SK-N-SH treated with all-trans-retinoic acid at 6 μM for 48 hours (cell line): ENCODE data around the gene RFNG.

Source experiments
- ATAC-seq: fragments of 200-7000 bp; cut with Tn5 transposase; 3 replicates; pipeline ENCODE4 v1.9.1; 2020; ENCODE audit warnings: mild to moderate bottlenecking, moderate library complexity
- ARNTL ChIP-seq: fragments of 450-650 bp; formaldehyde crosslinking; IDR thresholded peaks from 2 replicates; pipeline ENCODE4 v1.5.0; 2020; ENCODE audit warnings: low read depth, mild to moderate bottlenecking, moderate library complexity, borderline replicate concordance
- BACH2 ChIP-seq: fragments of 250-450 bp; sonication (Bioruptor Pico); IDR thresholded peaks from 2 replicates; pipeline ENCODE4 v1.9.0; 2021; ENCODE audit warnings: mild to moderate bottlenecking, borderline replicate concordance
- CSDC2 ChIP-seq: fragments of 250-450 bp; sonication (Bioruptor Pico); IDR thresholded peaks from 2 replicates; pipeline ENCODE4 v1.5.0; 2020; ENCODE audit warnings: mild to moderate bottlenecking, moderate library complexity
- GLIS3 ChIP-seq: fragments of 250-450 bp; sonication (Bioruptor Pico); IDR thresholded peaks from 2 replicates; pipeline ENCODE4 v1.5.0; 2020; ENCODE audit warnings: mild to moderate bottlenecking, moderate library complexity
- ISL1 ChIP-seq: fragments of 250-450 bp; sonication (Bioruptor Pico); IDR thresholded peaks from 2 replicates; pipeline ENCODE4 v2.1.2; 2022; ENCODE audit warnings: mild to moderate bottlenecking, moderate library complexity
- PPARA ChIP-seq: fragments of 250-450 bp; sonication (Bioruptor Pico); IDR thresholded peaks from 2 replicates; pipeline ENCODE4 v1.5.0; 2020; ENCODE audit warnings: mild to moderate bottlenecking, borderline replicate concordance
- RARB ChIP-seq: fragments of 250-450 bp; sonication (Bioruptor Pico); IDR thresholded peaks from 2 replicates; pipeline ENCODE4 v1.8.0; 2021; ENCODE audit warnings: mild to moderate bottlenecking, moderate library complexity
- TCF4 ChIP-seq: fragments of 250-450 bp; sonication (Bioruptor Pico); IDR thresholded peaks from 2 replicates; pipeline ENCODE4 v1.8.0; 2021; ENCODE audit warnings: mild to moderate bottlenecking, moderate library complexity, borderline replicate concordance
- TOX ChIP-seq: fragments of 250-450 bp; sonication (Bioruptor Pico); IDR thresholded peaks from 2 replicates; pipeline ENCODE4 v1.8.0; 2021; ENCODE audit warnings: mild to moderate bottlenecking, moderate library complexity, borderline replicate concordance
- ZC3H10 ChIP-seq: fragments of 250-450 bp; sonication (Bioruptor Pico); IDR thresholded peaks from 2 replicates; pipeline ENCODE4 v1.5.1; 2021; ENCODE audit warnings: mild to moderate bottlenecking, moderate library complexity
- ZFP3 ChIP-seq: fragments of 250-450 bp; sonication (Bioruptor Pico); IDR thresholded peaks from 2 replicates; pipeline ENCODE4 v1.5.0; 2020; ENCODE audit warnings: mild to moderate bottlenecking, moderate library complexity
- ZNF565 ChIP-seq: fragments of 450-650 bp; formaldehyde crosslinking; conservative IDR thresholded peaks from 2 replicates; pipeline ENCODE4 v1.5.0; 2020; ENCODE audit warnings: low read depth, mild to moderate bottlenecking, moderate library complexity
- ZNF8 ChIP-seq: fragments of 450-650 bp; formaldehyde crosslinking; IDR thresholded peaks from 2 replicates; pipeline ENCODE4 v1.5.0; 2020; ENCODE audit warnings: mild to moderate bottlenecking, moderate library complexity
- TF ChIP-seq, protein P1 (sequence below): fragments of 250-450 bp; sonication (Bioruptor Pico); IDR thresholded peaks from 2 replicates; pipeline ENCODE4 v1.8.0; 2020; ENCODE audit warnings: mild to moderate bottlenecking, moderate library complexity, borderline replicate concordance
- TF ChIP-seq, protein P2 (sequence below): fragments of 250-450 bp; sonication (Bioruptor Pico); IDR thresholded peaks from 2 replicates; pipeline ENCODE4 v1.5.1; 2020; ENCODE audit warnings: low read depth, mild to moderate bottlenecking, moderate library complexity
- TF ChIP-seq, protein P3 (sequence below): fragments of 250-450 bp; sonication (Bioruptor Pico); IDR thresholded peaks from 2 replicates; pipeline ENCODE4 v1.5.0; 2020; ENCODE audit warnings: mild to moderate bottlenecking, moderate library complexity
- TF ChIP-seq, protein P4 (sequence below): fragments of 250-450 bp; sonication (Bioruptor Pico); IDR thresholded peaks from 2 replicates; pipeline ENCODE4 v1.5.1; 2021; ENCODE audit warnings: mild to moderate bottlenecking, moderate library complexity
- TF ChIP-seq, protein P5 (sequence below): fragments of 250-450 bp; sonication (Bioruptor Pico); IDR thresholded peaks from 2 replicates; pipeline ENCODE4 v1.8.0; 2021; ENCODE audit warnings: low read depth, mild to moderate bottlenecking, moderate library complexity, borderline replicate concordance

RFNG gene

DNA sequence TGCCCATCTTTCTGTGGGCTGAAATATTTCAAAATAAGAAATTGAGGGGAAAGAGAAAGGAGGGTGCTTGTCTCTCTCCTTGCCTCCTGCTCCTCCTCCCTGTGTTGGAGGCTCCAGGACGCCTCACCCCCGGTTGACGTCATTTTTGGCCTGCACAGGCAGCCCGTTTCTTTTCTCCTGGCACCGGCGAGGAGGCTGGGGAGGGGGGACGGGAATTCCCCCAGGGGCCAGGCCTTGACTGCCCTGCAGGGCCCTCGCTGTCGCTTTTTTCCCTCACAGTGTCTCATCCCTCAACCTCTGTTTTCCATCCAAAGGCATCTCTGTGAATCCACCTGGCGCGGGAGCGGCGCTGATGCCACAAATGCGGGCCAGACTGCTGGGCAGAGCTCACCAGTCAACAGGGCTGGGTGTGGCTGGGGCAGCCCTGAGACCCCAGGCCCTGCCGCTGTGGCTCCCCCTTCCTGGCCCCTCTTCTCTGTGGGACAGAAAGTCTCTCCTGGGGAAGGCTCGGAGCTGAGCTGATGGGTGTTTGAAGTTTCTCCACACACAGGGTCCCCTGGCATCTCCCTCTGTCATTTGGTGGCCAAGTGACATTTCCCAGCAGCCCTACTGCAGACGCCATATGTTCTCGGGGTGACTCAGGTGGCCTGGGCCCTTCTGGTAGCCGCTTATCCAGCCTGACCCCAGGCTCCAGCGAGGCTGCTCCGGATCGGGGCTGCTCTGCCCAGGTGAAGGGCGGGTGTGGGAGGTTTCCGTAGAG lies 45.0 kb downstream of the RFNG start:
- TF ChIP-seq CSDC2: no peak
- TF ChIP-seq, protein P1, sequence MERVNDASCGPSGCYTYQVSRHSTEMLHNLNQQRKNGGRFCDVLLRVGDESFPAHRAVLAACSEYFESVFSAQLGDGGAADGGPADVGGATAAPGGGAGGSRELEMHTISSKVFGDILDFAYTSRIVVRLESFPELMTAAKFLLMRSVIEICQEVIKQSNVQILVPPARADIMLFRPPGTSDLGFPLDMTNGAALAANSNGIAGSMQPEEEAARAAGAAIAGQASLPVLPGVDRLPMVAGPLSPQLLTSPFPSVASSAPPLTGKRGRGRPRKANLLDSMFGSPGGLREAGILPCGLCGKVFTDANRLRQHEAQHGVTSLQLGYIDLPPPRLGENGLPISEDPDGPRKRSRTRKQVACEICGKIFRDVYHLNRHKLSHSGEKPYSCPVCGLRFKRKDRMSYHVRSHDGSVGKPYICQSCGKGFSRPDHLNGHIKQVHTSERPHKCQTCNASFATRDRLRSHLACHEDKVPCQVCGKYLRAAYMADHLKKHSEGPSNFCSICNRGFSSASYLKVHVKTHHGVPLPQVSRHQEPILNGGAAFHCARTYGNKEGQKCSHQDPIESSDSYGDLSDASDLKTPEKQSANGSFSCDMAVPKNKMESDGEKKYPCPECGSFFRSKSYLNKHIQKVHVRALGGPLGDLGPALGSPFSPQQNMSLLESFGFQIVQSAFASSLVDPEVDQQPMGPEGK: peak; percentile 63; the same call in 1 of the 2 replicates

DNA sequence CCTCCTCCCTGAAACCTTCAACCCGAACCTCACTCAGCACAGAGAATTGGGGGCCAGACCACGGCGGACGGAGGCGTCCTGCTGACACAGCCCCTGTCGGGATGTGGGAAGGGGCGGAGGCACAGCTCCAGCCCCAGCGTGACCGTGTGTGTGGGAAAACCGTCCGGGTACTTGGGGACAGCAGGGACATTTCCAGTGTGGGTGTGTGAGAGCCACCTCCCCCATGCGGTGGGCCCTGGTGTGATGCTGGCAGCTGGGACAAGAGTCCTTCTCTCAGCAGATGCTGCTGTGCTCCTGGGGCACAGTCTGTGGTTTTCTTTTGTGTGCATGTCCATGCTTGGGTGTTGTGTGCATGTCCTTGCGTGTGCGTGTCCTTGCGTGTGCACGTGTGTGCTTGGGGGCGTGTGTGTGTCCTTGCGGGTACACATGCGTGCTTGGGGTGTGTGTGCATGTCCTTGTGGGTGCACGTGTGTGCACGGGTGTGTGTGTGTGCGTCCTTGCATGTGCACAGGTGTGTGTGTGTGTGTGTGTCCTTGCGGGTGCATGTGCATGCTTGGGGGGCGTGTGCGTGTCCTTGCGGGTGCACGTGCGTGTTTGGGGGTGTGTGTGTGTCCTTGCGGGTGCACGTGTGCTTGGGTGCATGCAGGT lies 45.8 kb downstream of the RFNG start:
- ATAC-seq: no peak
- TF ChIP-seq, protein P2, sequence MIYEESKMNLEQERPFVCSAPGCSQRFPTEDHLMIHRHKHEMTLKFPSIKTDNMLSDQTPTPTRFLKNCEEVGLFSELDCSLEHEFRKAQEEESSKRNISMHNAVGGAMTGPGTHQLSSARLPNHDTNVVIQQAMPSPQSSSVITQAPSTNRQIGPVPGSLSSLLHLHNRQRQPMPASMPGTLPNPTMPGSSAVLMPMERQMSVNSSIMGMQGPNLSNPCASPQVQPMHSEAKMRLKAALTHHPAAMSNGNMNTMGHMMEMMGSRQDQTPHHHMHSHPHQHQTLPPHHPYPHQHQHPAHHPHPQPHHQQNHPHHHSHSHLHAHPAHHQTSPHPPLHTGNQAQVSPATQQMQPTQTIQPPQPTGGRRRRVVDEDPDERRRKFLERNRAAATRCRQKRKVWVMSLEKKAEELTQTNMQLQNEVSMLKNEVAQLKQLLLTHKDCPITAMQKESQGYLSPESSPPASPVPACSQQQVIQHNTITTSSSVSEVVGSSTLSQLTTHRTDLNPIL (CRISPR knock-in tag): no peak
- TF ChIP-seq ZNF8 (no peak), TCF4 (CRISPR knock-in tag) (no peak), PPARA (CRISPR knock-in tag) (no peak), ZNF565 (CRISPR knock-in tag) (no peak), RARB (CRISPR knock-in tag) (no peak), GLIS3 (CRISPR knock-in tag) (no peak), ZC3H10 (no peak), ZFP3 (CRISPR knock-in tag) (no peak)
- TF ChIP-seq, protein P3, sequence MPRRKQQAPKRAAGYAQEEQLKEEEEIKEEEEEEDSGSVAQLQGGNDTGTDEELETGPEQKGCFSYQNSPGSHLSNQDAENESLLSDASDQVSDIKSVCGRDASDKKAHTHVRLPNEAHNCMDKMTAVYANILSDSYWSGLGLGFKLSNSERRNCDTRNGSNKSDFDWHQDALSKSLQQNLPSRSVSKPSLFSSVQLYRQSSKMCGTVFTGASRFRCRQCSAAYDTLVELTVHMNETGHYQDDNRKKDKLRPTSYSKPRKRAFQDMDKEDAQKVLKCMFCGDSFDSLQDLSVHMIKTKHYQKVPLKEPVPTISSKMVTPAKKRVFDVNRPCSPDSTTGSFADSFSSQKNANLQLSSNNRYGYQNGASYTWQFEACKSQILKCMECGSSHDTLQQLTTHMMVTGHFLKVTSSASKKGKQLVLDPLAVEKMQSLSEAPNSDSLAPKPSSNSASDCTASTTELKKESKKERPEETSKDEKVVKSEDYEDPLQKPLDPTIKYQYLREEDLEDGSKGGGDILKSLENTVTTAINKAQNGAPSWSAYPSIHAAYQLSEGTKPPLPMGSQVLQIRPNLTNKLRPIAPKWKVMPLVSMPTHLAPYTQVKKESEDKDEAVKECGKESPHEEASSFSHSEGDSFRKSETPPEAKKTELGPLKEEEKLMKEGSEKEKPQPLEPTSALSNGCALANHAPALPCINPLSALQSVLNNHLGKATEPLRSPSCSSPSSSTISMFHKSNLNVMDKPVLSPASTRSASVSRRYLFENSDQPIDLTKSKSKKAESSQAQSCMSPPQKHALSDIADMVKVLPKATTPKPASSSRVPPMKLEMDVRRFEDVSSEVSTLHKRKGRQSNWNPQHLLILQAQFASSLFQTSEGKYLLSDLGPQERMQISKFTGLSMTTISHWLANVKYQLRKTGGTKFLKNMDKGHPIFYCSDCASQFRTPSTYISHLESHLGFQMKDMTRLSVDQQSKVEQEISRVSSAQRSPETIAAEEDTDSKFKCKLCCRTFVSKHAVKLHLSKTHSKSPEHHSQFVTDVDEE (CRISPR knock-in tag): no peak
- TF ChIP-seq, protein P4, sequence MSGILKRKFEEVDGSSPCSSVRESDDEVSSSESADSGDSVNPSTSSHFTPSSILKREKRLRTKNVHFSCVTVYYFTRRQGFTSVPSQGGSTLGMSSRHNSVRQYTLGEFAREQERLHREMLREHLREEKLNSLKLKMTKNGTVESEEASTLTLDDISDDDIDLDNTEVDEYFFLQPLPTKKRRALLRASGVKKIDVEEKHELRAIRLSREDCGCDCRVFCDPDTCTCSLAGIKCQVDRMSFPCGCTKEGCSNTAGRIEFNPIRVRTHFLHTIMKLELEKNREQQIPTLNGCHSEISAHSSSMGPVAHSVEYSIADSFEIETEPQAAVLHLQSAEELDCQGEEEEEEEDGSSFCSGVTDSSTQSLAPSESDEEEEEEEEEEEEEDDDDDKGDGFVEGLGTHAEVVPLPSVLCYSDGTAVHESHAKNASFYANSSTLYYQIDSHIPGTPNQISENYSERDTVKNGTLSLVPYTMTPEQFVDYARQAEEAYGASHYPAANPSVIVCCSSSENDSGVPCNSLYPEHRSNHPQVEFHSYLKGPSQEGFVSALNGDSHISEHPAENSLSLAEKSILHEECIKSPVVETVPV: no peak

More for the DNA sequence above, 45.0 kb downstream of the RFNG start:
- ATAC-seq: peak; percentile 48

DNA sequence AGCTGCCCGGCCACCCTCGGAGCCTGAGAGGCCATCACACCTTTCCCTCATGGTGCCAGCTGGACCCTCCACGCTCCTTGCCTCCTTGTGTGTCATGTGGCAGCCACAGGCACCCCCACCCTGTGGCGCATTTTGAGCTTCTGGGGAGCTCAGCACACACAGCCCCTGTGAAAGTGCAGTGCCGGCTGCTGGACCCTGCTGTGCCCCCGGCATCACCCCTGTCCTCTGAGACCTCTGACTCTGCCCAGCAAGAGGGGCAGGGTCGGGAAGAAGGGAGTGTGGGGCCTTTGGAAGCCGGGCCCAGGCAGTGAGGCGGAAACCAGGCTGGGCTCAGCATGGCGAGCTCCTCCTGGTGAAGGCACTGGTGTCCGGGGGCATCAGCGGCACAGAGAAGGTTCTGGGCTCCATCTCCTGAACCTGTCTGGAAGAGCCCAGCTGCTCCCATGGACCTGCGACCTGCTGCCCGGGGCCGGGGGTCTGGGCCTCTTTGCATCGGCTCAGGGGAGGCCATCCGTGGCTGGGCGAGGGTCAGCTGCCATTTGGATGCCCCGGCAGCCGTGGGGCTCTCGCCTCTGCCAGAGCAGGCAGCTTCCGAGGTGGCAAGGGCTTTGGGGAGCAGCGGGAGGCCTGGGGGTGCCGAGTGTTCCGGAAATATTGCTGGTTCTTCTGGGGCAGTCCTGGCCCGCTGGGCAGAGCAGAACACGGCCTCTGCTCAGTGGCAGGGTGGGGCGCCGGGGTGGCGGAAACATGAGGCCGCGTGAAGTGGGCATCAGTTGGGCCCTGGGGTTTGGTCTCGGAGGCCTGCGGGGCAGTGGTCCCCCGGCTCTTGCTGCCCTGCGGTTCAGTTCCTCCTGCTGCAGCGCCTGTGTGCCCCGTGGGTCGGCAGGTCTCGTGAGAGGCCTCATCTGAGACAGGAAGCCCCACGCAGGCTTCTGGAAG lies 46.8 kb downstream of the RFNG start:
- no peak for ATAC-seq
- TF ChIP-seq GLIS3 (CRISPR knock-in tag) (no peak), ZFP3 (CRISPR knock-in tag) (no peak), ZNF8 (no peak), BACH2 (CRISPR knock-in tag) (no peak), TOX (CRISPR knock-in tag) (no peak), ISL1 (CRISPR knock-in tag) (no peak), RARB (CRISPR knock-in tag) (no peak), ARNTL (no peak), PPARA (CRISPR knock-in tag) (no peak)
- TF ChIP-seq, protein P4: no peak
- TF ChIP-seq, protein P5, sequence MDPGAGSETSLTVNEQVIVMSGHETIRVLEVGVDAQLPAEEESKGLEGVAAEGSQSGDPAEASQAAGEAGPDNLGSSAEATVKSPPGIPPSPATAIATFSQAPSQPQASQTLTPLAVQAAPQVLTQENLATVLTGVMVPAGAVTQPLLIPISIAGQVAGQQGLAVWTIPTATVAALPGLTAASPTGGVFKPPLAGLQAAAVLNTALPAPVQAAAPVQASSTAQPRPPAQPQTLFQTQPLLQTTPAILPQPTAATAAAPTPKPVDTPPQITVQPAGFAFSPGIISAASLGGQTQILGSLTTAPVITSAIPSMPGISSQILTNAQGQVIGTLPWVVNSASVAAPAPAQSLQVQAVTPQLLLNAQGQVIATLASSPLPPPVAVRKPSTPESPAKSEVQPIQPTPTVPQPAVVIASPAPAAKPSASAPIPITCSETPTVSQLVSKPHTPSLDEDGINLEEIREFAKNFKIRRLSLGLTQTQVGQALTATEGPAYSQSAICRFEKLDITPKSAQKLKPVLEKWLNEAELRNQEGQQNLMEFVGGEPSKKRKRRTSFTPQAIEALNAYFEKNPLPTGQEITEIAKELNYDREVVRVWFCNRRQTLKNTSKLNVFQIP (CRISPR knock-in tag): no peak
- TF ChIP-seq, protein P2 (CRISPR knock-in tag): no peak
